Cerebellar nuclear complex (tissue), 1 donor: ENCODE measurements around the gene MAST4.

Source experiments
- DNase-seq, 2 experiments: peaks; one replicate each; lab custom pipeline; 2025; lab: John Stamatoyannopoulos, UW

Gene MAST4

GRCh38 chr5:66874004-66874403 is 277.8 kb downstream of the MAST4 start:
- no peak for DNase-seq

- DNase-seq: no peak
These were observed 279.1 kb downstream of the MAST4 start for GRCh38 chr5:66875315-66875714.

- DNase-seq: no peak
These were observed 280.1 kb downstream of the MAST4 start for GRCh38 chr5:66876266-66876807.

- no peak for DNase-seq
These were observed 281.6 kb downstream of the MAST4 start for GRCh38 chr5:66877843-66878242.

GRCh38 chr5:66880401-66880800 is 284.2 kb downstream of the MAST4 start:
- no peak for DNase-seq

GRCh38 chr5:66881480-66882161 is 285.4 kb downstream of the MAST4 start:
- no peak for DNase-seq

- DNase-seq: no peak
These were observed 286.5 kb downstream of the MAST4 start for GRCh38 chr5:66882606-66883227.

GRCh38 chr5:66884564-66885243 is 288.5 kb downstream of the MAST4 start:
- no peak for DNase-seq

- DNase-seq: no peak
These were observed 290.7 kb downstream of the MAST4 start for GRCh38 chr5:66886941-66887340.

GRCh38 chr5:66888613-66889012 is 292.4 kb downstream of the MAST4 start:
- no peak for DNase-seq

- no peak for DNase-seq
These were observed 292.9 kb downstream of the MAST4 start for GRCh38 chr5:66889056-66889455.

- DNase-seq: no peak
These were observed 293.3 kb downstream of the MAST4 start for GRCh38 chr5:66889524-66889923.

- DNase-seq: no peak
These were observed 295.2 kb downstream of the MAST4 start for GRCh38 chr5:66891184-66891925.

- DNase-seq: no peak
These were observed 296.5 kb downstream of the MAST4 start for GRCh38 chr5:66892716-66893115.

GRCh38 chr5:66894480-66895240 is 298.5 kb downstream of the MAST4 start:
- no peak for DNase-seq

GRCh38 chr5:66896171-66896570 is 300.0 kb downstream of the MAST4 start:
- DNase-seq: no peak

GRCh38 chr5:66897356-66897755 is 301.2 kb downstream of the MAST4 start:
- DNase-seq: no peak

GRCh38 chr5:66898241-66898995 is 302.2 kb downstream of the MAST4 start:
- DNase-seq: no peak

- no peak for DNase-seq
These were observed 307.0 kb downstream of the MAST4 start for GRCh38 chr5:66903218-66903617.

GRCh38 chr5:66903709-66904108 is 307.5 kb downstream of the MAST4 start:
- DNase-seq: no peak

GRCh38 chr5:66904189-66904588 is 308.0 kb downstream of the MAST4 start:
- DNase-seq: no peak
